PC-3 (cell line): ENCODE data around the gene FANCG.

Experiments used
- EZH2 ChIP-seq: fragments of 300-600 bp; sonication (generic); IDR thresholded peaks from one replicate; pipeline ENCODE4 v1.6.1; 2017; ENCODE audit warnings: antibody characterized with exemption, mild to moderate bottlenecking, low read length; ENCODE audit not compliant: unreplicated experiment
- TF ChIP-seq, protein P1 (sequence below): fragments of 300-600 bp; sonication (generic); conservative IDR thresholded peaks from 2 replicates; pipeline ENCODE4 v1.5.1; 2017; ENCODE audit warnings: antibody characterized with exemption, low read depth, mild to moderate bottlenecking, low read length

DNA sequence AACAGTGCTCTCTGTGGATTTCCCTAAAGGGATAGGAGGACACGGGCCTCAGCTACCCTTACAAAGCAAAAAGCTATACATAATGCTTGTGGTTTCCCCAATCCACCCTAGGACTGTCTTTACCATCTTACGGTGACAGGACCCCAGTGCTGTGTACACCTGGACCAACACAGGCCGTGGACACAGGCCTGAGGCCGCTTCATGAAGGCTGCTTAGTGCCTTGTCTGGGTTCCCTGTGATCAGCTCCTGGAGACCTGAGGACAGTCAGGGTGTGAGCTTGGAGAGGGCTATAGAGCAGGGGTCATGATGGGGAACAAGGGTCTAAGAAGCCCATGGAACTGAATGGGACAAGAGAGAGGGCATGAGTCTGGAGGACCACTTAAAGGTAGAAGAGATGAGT lies 2.9 kb downstream of the FANCG start:
- TF ChIP-seq, protein P1, sequence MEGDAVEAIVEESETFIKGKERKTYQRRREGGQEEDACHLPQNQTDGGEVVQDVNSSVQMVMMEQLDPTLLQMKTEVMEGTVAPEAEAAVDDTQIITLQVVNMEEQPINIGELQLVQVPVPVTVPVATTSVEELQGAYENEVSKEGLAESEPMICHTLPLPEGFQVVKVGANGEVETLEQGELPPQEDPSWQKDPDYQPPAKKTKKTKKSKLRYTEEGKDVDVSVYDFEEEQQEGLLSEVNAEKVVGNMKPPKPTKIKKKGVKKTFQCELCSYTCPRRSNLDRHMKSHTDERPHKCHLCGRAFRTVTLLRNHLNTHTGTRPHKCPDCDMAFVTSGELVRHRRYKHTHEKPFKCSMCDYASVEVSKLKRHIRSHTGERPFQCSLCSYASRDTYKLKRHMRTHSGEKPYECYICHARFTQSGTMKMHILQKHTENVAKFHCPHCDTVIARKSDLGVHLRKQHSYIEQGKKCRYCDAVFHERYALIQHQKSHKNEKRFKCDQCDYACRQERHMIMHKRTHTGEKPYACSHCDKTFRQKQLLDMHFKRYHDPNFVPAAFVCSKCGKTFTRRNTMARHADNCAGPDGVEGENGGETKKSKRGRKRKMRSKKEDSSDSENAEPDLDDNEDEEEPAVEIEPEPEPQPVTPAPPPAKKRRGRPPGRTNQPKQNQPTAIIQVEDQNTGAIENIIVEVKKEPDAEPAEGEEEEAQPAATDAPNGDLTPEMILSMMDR, result no peak
- no peak for TF ChIP-seq EZH2
